Right cardiac atrium (tissue), 5 donors: ENCODE data around the gene CA4. TPM values are rescaled to one million over a fixed set of nuclear protein-coding genes. Genes with fewer than 3 reads are reported as not detected.
A peak's percentile ranks its signal among the peaks of the same experiment; 100 is the strongest.
"Not testable (repeated sequence)": the region's sequence is repeated elsewhere in the genome, so short reads cannot be mapped to it uniquely, and the experiment has no call there.

ENCODE experiments used
- ATAC-seq, 2 donors: fragments of 200-7000 bp; cut with Tn5 transposase; one replicate each; pipeline versions ENCODE4 v1.8.0 to v1.9.1; 2020; ENCODE audit warnings: moderate library complexity in 2 of 2, mild to moderate bottlenecking in 1 of 2
- DNase-seq, 3 donors: peaks; one replicate each; pipeline ENCODE4 v3.0.0-alpha.2; 2020
- H3K27ac ChIP-seq: one replicate; pipeline ENCODE4 v1.5.1; 2013; ENCODE audit warnings: mild to moderate bottlenecking, low read length, control low read depth, moderate library complexity
- H3K27me3 ChIP-seq: one replicate; pipeline ENCODE4 v1.6.1; 2013; ENCODE audit not compliant: control insufficient read depth, insufficient read depth
- H3K4me1 ChIP-seq: one replicate; pipeline ENCODE4 v1.6.1; 2013; ENCODE audit warnings: low read length; ENCODE audit not compliant: control insufficient read depth, insufficient read depth
- H3K4me3 ChIP-seq: one replicate; pipeline ENCODE4 v1.5.1; 2013; ENCODE audit warnings: low read length, control low read depth
- H3K9me3 ChIP-seq: one replicate; pipeline ENCODE4 v1.6.1; 2013; ENCODE audit warnings: low read length; ENCODE audit not compliant: control insufficient read depth
- WGBS: extraction: QIAGEN DNeasy Blood & Tissue Kit; methylation state at CpG from one replicate; pipeline ENCODE4 v1.1.7; 2013; 5-methylcytosine and 5-hydroxymethylcytosine counted together
- intact Hi-C, 4 donors: fragments of 100-400 bp; cut with DNase I; formaldehyde crosslinking; loops; one replicate each; pipeline versions ENCODE4 v1.11.0 to v1.14.0; 2022 to 2023
- polyA plus RNA-seq: library from polyadenylated mRNA; stranded (reverse); fragments of 200-250 nt; gene quantifications from one replicate; pipeline ENCODE4 v1.2.3, GENCODE V29; 2013
- total RNA-seq, 4 donors: library from RNA; stranded (reverse); fragmentation: NEBNext Ultra II Directional; extraction: Animal tissue kit (Norgen Biotek cat#: 25700); gene quantifications; one replicate each; pipeline ENCODE4 v1.2.1, GENCODE V29; 2021
- donor health status: healthy with polysubstance abuse.
- donor health status: DM: no; HTN: yes; CAD: no.
- donor health status: DM: no; HTN: no; CAD: no.
- donor health status: DM: no; HTN: yes; CAD: no; lungs with severe emphysema.
- donor health status: DM: yes; HTN: yes; CAD: no.

CA4 gene
- total and polyA plus RNA-seq, 5 donors = 2.3 to 17.6 (median 6.0) TPM

DNA sequence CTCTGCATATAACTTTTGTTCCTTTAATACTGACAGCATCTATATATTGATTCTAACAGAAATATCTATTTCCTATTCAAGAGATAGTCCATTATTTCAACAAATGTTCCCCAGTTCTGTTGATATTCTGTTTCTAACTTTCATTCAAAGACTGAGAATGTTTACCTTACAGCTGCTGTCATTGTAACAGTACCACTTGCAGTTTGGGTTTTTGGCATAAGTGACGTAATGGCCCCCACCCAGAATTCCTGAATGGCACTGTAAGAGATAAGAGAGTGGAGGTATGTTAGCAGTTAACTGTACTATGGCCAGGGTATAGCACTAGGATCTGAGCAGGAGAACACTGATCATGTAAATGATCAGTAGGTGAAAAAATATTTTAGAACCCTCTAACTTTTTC lies 30.6 kb downstream of the CA4 start:
- WGBS = 55% methylated on average over 1 of the region's 1 CpG
- H3K27me3 ChIP-seq, H3K9me3 ChIP-seq, ATAC-seq, DNase-seq, intact Hi-C loops, H3K4me1 ChIP-seq, H3K4me3 ChIP-seq, H3K27ac ChIP-seq: not testable (repeated sequence)

- WGBS = 85% methylated on average over 1 of the region's 1 CpG
- H3K27ac ChIP-seq = peak overlapping the region; percentile 37
- intact Hi-C loops, DNase-seq, H3K4me1 ChIP-seq, H3K27me3 ChIP-seq, H3K4me3 ChIP-seq, H3K9me3 ChIP-seq, ATAC-seq: not testable (repeated sequence)
These were observed 36.6 kb downstream of the CA4 start for GRCh38 chr17:60186372-60186771.

DNA sequence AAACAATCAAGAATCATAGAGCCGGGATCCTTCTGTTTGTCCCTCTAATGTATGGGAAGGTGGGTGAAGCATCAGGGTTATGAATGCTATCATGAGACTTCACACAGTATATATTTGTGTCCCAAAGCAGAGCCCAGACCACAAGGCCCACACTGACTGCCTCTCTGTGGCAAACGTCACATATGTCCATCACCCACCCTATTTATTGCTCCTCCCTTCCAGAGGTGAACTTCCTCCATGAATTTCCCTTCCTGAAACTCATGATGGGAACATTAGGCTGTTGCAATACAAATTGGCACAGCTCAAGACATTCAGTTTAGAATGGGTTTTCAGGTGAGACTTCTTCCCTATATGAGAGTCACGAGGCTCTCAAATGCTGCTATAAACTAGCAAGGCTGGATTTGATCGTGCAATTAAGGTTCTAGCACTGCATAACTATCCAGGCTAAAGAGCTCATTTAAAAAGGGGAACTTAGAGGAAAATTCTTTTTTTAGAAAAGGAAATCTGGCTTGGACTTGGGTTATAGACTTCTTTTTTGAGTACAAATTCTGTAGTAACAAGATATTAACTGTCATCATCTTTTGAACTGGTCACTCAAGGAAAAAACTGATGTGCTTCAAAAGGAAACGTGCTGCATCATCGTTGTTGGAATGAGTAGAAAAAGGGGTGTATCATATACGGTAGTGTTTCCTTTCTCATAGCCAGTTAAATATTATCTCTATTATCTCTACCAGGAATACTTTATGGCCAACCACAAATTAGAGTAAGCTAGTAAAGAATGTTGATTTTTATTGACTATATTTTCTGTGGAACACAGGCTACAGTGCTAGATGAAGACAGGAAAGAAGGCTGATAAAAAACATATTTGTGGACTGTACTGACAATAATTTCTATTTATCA lies 37.3 kb downstream of the CA4 start:
- 65% methylated on average over 7 of the region's 7 CpGs for WGBS
- peak overlapping the region; percentile 37 for H3K27ac ChIP-seq
- H3K9me3 ChIP-seq, H3K4me3 ChIP-seq, H3K27me3 ChIP-seq, intact Hi-C loops, DNase-seq, H3K4me1 ChIP-seq, ATAC-seq: not testable (repeated sequence)

DNA sequence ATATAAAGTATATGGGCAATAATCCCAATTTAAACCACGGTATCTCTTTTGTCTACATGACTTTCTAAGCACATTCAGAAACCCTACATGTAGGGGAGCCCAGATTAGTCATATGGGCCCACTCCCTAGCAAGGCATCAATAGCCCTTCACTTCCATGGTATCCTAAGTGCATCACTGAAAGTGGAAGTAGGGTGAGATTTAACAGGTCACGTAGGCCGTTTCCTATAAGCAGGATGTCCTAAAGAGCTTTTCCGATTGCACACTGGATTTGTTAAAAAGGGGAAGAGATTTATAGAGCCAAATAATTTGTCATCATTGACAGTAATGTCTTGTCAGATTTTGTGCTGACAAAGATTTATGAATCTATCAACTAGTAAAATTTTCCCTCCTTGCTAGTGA lies 39.0 kb downstream of the CA4 start:
- H3K4me1 ChIP-seq = peaks cover 1% of the 10 kb centered on the region
- intact Hi-C loops = no loop called here
- no peaks in the 10 kb centered on the region for H3K27me3 ChIP-seq
- ATAC-seq = peak in 1 of 2 donors; percentile 48
- DNase-seq = no peak
- no peak overlapping the region for H3K4me3 ChIP-seq
- H3K9me3 ChIP-seq = no peaks in the 10 kb centered on the region
- 78% methylated on average over 4 of the region's 4 CpGs for WGBS
- no peak overlapping the region for H3K27ac ChIP-seq

DNA sequence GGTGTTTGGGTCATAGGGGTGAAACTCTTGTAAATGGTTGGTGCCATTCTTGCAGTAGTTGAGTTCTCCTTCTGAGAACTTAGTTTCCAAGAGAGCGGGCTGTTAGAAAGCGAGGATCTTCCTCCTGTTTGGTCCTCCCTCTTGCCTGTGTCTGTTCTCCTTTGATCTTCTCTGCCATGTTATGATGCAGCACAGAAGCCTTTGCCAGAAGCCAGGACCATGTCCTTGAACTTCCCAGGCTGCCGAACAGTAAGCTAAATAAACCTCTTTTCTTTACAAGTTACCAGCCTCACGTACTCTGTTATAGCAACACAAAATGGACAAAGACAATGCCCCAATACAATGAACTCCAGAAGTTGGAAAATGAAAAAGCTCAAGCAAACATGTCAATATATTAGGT lies 40.3 kb downstream of the CA4 start:
- H3K27ac ChIP-seq, ATAC-seq, H3K4me3 ChIP-seq, intact Hi-C loops, H3K9me3 ChIP-seq, DNase-seq, H3K27me3 ChIP-seq, H3K4me1 ChIP-seq: not testable (repeated sequence)
- 95% methylated on average over 4 of the region's 4 CpGs for WGBS

DNA sequence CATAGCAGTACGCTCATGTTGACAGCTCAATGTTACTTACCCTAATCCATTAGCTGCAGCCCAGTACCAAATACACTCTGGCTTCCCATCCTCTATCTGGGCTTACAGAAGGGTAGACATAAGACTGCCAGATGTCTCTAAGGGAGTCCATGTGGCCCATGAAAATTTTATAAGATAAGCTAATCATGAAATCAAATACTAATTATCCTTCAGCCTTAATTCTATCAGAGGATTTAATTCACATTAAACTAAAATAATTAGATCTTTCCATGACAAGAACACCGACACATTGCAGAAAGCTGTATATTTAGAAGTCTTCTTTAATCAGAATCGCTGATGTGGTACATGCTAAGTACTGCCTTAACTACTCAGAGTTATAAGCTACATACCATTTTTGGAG lies 43.3 kb downstream of the CA4 start:
- 94% methylated on average over 3 of the region's 3 CpGs for WGBS
- H3K27ac ChIP-seq, intact Hi-C loops, H3K9me3 ChIP-seq, H3K4me1 ChIP-seq, H3K27me3 ChIP-seq, DNase-seq, ATAC-seq, H3K4me3 ChIP-seq: not testable (repeated sequence)

GRCh38 chr17:60193482-60193881 lies 43.7 kb downstream of the CA4 start:
- H3K27me3 ChIP-seq = no peaks in the 10 kb centered on the region
- H3K9me3 ChIP-seq = no peaks in the 10 kb centered on the region
- no peaks in the 10 kb centered on the region for H3K4me1 ChIP-seq
- H3K4me3 ChIP-seq = no peak overlapping the region
- DNase-seq (no peak), ATAC-seq (no peak)
- intact Hi-C loops = no loop called here
- no peak overlapping the region for H3K27ac ChIP-seq
- 95% methylated on average over 2 of the region's 2 CpGs for WGBS

GRCh38 chr17:60194141-60194540 lies 44.4 kb downstream of the CA4 start:
- 96% methylated on average over 4 of the region's 4 CpGs for WGBS
- intact Hi-C loops, H3K27me3 ChIP-seq, H3K9me3 ChIP-seq, H3K27ac ChIP-seq, H3K4me3 ChIP-seq, ATAC-seq, H3K4me1 ChIP-seq, DNase-seq: not testable (repeated sequence)

GRCh38 chr17:60198630-60199029 lies 48.9 kb downstream of the CA4 start:
- H3K27ac ChIP-seq, H3K27me3 ChIP-seq, intact Hi-C loops, H3K4me1 ChIP-seq, H3K4me3 ChIP-seq, H3K9me3 ChIP-seq, ATAC-seq, DNase-seq: not testable (repeated sequence)
- 90% methylated on average over 1 of the region's 1 CpG for WGBS

DNA sequence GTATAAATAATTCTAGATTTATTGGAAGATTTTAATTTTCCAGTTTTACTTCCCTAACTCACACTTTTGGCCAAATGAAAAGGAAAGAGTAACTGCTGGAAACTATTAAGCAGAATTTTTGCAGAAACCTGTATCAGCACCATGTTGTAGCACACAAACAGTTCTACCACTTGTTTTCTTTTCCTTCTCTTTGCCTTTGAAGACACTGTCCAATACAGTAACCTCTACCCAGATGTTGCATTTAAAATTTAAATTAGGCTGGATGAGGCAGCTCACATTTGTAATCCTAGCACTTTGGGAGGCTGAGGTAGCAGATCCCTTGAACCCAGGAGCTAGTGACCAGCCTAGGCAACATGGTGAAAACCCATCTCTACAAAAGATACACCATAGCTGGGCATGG lies 56.0 kb downstream of the CA4 start:
- intact Hi-C loops, H3K9me3 ChIP-seq, ATAC-seq, DNase-seq, H3K27ac ChIP-seq, H3K4me3 ChIP-seq, H3K27me3 ChIP-seq, H3K4me1 ChIP-seq: not testable (repeated sequence)

DNA sequence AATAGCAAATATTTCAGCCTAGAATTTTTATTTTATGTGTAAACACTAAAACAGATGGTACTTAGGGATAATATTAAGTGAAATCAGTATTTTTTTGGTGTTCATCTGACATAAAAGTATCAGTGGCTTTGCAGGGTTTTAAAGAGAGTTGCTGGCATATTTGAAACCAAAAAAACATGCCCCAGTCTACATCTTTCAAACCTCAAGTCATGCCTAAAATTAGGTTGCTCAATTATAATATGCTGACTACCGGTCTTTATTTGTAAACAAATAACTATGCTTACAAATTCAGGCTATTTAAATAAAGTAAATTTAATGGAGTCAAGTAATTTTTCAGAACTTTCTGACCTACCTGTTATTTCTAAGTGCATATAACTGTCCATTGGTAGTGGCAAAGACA lies 58.5 kb downstream of the CA4 start:
- H3K27me3 ChIP-seq, intact Hi-C loops, H3K4me3 ChIP-seq, ATAC-seq, H3K27ac ChIP-seq, H3K4me1 ChIP-seq, H3K9me3 ChIP-seq, DNase-seq: not testable (repeated sequence)
- WGBS = 100% methylated on average over 1 of the region's 1 CpG
